Kidney tubule cell (primary cell): ENCODE data around the gene ASPG.

ENCODE experiments used
- DNase-seq: peaks from one replicate; pipeline ENCODE4 v3.0.0-alpha.2; 2018; ENCODE audit warnings: low spot score

ASPG gene

GRCh38 chr14:104075530-104076151 is 9.9 kb upstream of the ASPG start:
- DNase-seq: no peak

- no peak for DNase-seq
These were observed 8.8 kb upstream of the ASPG start for GRCh38 chr14:104076743-104077142.

GRCh38 chr14:104078031-104078455 is 7.5 kb upstream of the ASPG start:
- DNase-seq: peak; percentile 92

GRCh38 chr14:104080376-104081260 is 4.9 kb upstream of the ASPG start:
- DNase-seq: no peak

GRCh38 chr14:104081261-104081835 is 4.2 kb upstream of the ASPG start:
- DNase-seq: no peak

- DNase-seq: no peak
These were observed 3.5 kb upstream of the ASPG start for GRCh38 chr14:104081951-104082464.

- DNase-seq: no peak
These were observed 2.7 kb upstream of the ASPG start for GRCh38 chr14:104082807-104083206.

GRCh38 chr14:104084251-104085002 is 1.1 kb upstream of the ASPG start:
- no peak for DNase-seq

GRCh38 chr14:104085889-104086201 is 345 bp downstream of the ASPG start:
- no peak for DNase-seq

GRCh38 chr14:104086210-104086660 is 735 bp downstream of the ASPG start:
- no peak for DNase-seq

- DNase-seq: no peak
These were observed 1.4 kb downstream of the ASPG start for GRCh38 chr14:104086661-104087461.

GRCh38 chr14:104087505-104087904 is 2.0 kb downstream of the ASPG start:
- DNase-seq: no peak

- no peak for DNase-seq
These were observed 2.7 kb downstream of the ASPG start for GRCh38 chr14:104087981-104088850.

- DNase-seq: no peak
These were observed 4.7 kb downstream of the ASPG start for GRCh38 chr14:104090071-104090748.

GRCh38 chr14:104091061-104091926 is 5.8 kb downstream of the ASPG start:
- no peak for DNase-seq

- DNase-seq: no peak
These were observed 6.6 kb downstream of the ASPG start for GRCh38 chr14:104091927-104092771.

GRCh38 chr14:104092931-104093365 is 7.4 kb downstream of the ASPG start:
- no peak for DNase-seq
